ENCODE measurements around the gene PCCB. TPM values are rescaled to one million over a fixed set of nuclear protein-coding genes. Genes with fewer than 3 reads are reported as not detected.

PCCB gene
- total RNA-seq, 4 donors from 2014 or later, result 30.7 to 43.5 (median 38.0) TPM

- no peak for DNase-seq
- H3K4me1 ChIP-seq, result no peaks in the 10 kb centered on the region
- H3K9me3 ChIP-seq, result no peaks in the 10 kb centered on the region
- intact Hi-C loops (cut with DNase I), result no loop called here
- H3K27ac ChIP-seq, result no peak overlapping the region
- 100% methylated on average over 2 of the region's 2 CpGs for WGBS, 2 donors
- TF ChIP-seq POLR2A (IDR thresholded peaks at IDR 0.05) (no peak), CTCF (IDR thresholded peaks at IDR 0.05) (no peak)
- H3K27me3 ChIP-seq, result no peaks in the 10 kb centered on the region
- H3K4me3 ChIP-seq, result no peak overlapping the region
- peaks cover 0 to 45% (median 0%) of the 10 kb centered on the region in 3 donors for H3K36me3 ChIP-seq
Observed at GRCh38 chr3:136311261-136311660, 61.1 kb downstream of the PCCB start.

- no peak overlapping the region for H3K27ac ChIP-seq
- H3K4me1 ChIP-seq, result no peaks in the 10 kb centered on the region
- 91 to 94% methylated on average over 5 of the region's 5 CpGs for WGBS, 2 donors
- peaks cover 0 to 51% (median 0%) of the 10 kb centered on the region in 3 donors for H3K36me3 ChIP-seq
- intact Hi-C loops (cut with DNase I), result no loop called here
- H3K27me3 ChIP-seq, result no peaks in the 10 kb centered on the region
- TF ChIP-seq CTCF (IDR thresholded peaks at IDR 0.05), result no peak
- TF ChIP-seq POLR2A (IDR thresholded peaks at IDR 0.05), result no peak
- no peak for DNase-seq
- H3K9me3 ChIP-seq, result no peaks in the 10 kb centered on the region
- no peak overlapping the region for H3K4me3 ChIP-seq
Observed at GRCh38 chr3:136311968-136312367, 61.8 kb downstream of the PCCB start.

GRCh38 chr3:136326316-136326715 is 76.2 kb downstream of the PCCB start:
- no peak for DNase-seq
- intact Hi-C loops (cut with DNase I), result no loop called here
- Histone ChIP-seq H3K4me1 (no peaks in the 10 kb centered on the region), H3K27me3 (no peaks in the 10 kb centered on the region), H3K27ac (no peak overlapping the region), H3K9me3 (peaks cover 0 to 25% (median 10%) of the 10 kb centered on the region in 3 donors), H3K4me3 (no peak overlapping the region), H3K36me3 (peaks cover 5 to 74% (median 8%) of the 10 kb centered on the region in 3 donors)
- WGBS, 2 donors, result 96 to 100% methylated on average over 4 of the region's 5 CpGs
- no peak for TF ChIP-seq POLR2A (IDR thresholded peaks at IDR 0.05)
- no peak for TF ChIP-seq CTCF (IDR thresholded peaks at IDR 0.05)

- H3K27ac ChIP-seq, result no peak overlapping the region
- no peaks in the 10 kb centered on the region for H3K27me3 ChIP-seq
- peaks cover 0 to 14% (median 7%) of the 10 kb centered on the region in 3 donors for H3K9me3 ChIP-seq
- no peaks in the 10 kb centered on the region for H3K4me1 ChIP-seq
- WGBS, 2 donors, result 100% methylated on average over 2 to 4 of the region's 5 CpGs
- H3K36me3 ChIP-seq, result peaks cover 5 to 69% (median 8%) of the 10 kb centered on the region in 3 donors
- intact Hi-C loops (cut with DNase I), result no loop called here
- no peak for DNase-seq
- no peak overlapping the region for H3K4me3 ChIP-seq
- TF ChIP-seq POLR2A (IDR thresholded peaks at IDR 0.05) (no peak), CTCF (IDR thresholded peaks at IDR 0.05) (no peak)
Observed at GRCh38 chr3:136327671-136328070, 77.5 kb downstream of the PCCB start.

- Histone ChIP-seq H3K4me3 (no peak overlapping the region), H3K36me3 (peaks cover 5 to 74% (median 8%) of the 10 kb centered on the region in 3 donors), H3K27ac (no peak overlapping the region), H3K4me1 (no peaks in the 10 kb centered on the region), H3K9me3 (no peaks in the 10 kb centered on the region), H3K27me3 (no peaks in the 10 kb centered on the region)
- DNase-seq, result no peak
- intact Hi-C loops (cut with DNase I), result no loop called here
- TF ChIP-seq POLR2A (IDR thresholded peaks at IDR 0.05) (no peak), CTCF (IDR thresholded peaks at IDR 0.05) (no peak)
- 51 to 55% methylated on average over 5 of the region's 5 CpGs for WGBS, 2 donors
Observed at GRCh38 chr3:136329593-136329992, 79.5 kb downstream of the PCCB start.
